H9 (cell line): ENCODE data around the gene ARHGDIA. TPM values are rescaled to one million over a fixed set of nuclear protein-coding genes. Genes with fewer than 3 reads are reported as not detected.

ENCODE experiments used
- DNase-seq: peaks from one replicate; pipeline ENCODE4 v3.0.0-alpha.2; 2017
- H2AFZ ChIP-seq: one replicate; pipeline ENCODE4 v1.6.1; 2013; ENCODE audit warnings: mild to moderate bottlenecking, low read length, control low read depth, moderate library complexity
- H2AK5ac ChIP-seq: 2 replicates; pipeline ENCODE4 v1.6.1; 2013; ENCODE audit warnings: low read length, control low read depth, mixed read lengths; ENCODE audit not compliant: insufficient read length
- H2BK120ac ChIP-seq: one replicate; pipeline ENCODE4 v1.6.1; 2013; ENCODE audit warnings: low read depth, mild to moderate bottlenecking, low read length, control low read depth, inconsistent platforms; ENCODE audit not compliant: poor library complexity, severe bottlenecking
- H2BK12ac ChIP-seq: 2 replicates; pipeline ENCODE4 v1.6.1; 2013; ENCODE audit warnings: low read length, control low read depth, mixed read lengths, low read depth; ENCODE audit not compliant: insufficient read length
- H2BK15ac ChIP-seq: 2 replicates; pipeline ENCODE4 v1.6.1; 2013; ENCODE audit warnings: low read depth, low read length, control low read depth
- H2BK20ac ChIP-seq: one replicate; pipeline ENCODE4 v1.6.1; 2013; ENCODE audit warnings: low read depth, mild to moderate bottlenecking, low read length, control low read depth, inconsistent platforms; ENCODE audit not compliant: poor library complexity, severe bottlenecking
- H2BK5ac ChIP-seq: 2 replicates; pipeline ENCODE4 v1.6.1; 2013; ENCODE audit warnings: low read length, control low read depth, mixed read lengths; ENCODE audit not compliant: insufficient read length
- H3K14ac ChIP-seq: 2 replicates; pipeline ENCODE4 v1.6.1; 2013; ENCODE audit warnings: low read length, control low read depth; ENCODE audit not compliant: insufficient read depth
- H3K18ac ChIP-seq: 2 replicates; pipeline ENCODE4 v1.6.1; 2013; ENCODE audit warnings: low read depth, mild to moderate bottlenecking, mixed read lengths, low read length, control low read depth; ENCODE audit not compliant: insufficient read length
- H3K23ac ChIP-seq: 2 replicates; pipeline ENCODE4 v1.6.1; 2013; ENCODE audit warnings: low read length, control low read depth, mixed read lengths, low read depth; ENCODE audit not compliant: insufficient read length
- H3K23me2 ChIP-seq: 2 replicates; pipeline ENCODE4 v1.6.1; 2013; ENCODE audit warnings: low read depth, mild to moderate bottlenecking, mixed read lengths, low read length, control low read depth; ENCODE audit not compliant: insufficient read length, poor library complexity, severe bottlenecking
- H3K27ac ChIP-seq: 2 replicates; pipeline ENCODE4 v1.5.1; 2013; ENCODE audit warnings: low read length, control low read depth, mixed read lengths, low read depth; ENCODE audit not compliant: insufficient read length
- H3K27me3 ChIP-seq: 2 replicates; pipeline ENCODE4 v1.6.1; 2013; ENCODE audit warnings: low read length, control low read depth, inconsistent platforms; ENCODE audit not compliant: insufficient read depth
- H3K4ac ChIP-seq: 2 replicates; pipeline ENCODE4 v1.6.1; 2013; ENCODE audit warnings: low read depth, mild to moderate bottlenecking, control low read depth, inconsistent platforms, low read length, moderate library complexity
- H3K4me1 ChIP-seq: 2 replicates; pipeline ENCODE4 v1.6.1; 2013; ENCODE audit warnings: low read length, control low read depth, inconsistent platforms; ENCODE audit not compliant: insufficient read depth
- H3K4me2 ChIP-seq: 2 replicates; pipeline ENCODE4 v1.6.1; 2013; ENCODE audit warnings: low read length, control low read depth, mixed read lengths; ENCODE audit not compliant: insufficient read length, insufficient read depth
- H3K56ac ChIP-seq: 2 replicates; pipeline ENCODE4 v1.6.1; 2013; ENCODE audit warnings: low read depth, mild to moderate bottlenecking, mixed read lengths, low read length, control low read depth; ENCODE audit not compliant: insufficient read length
- H3K79me1 ChIP-seq: 2 replicates; pipeline ENCODE4 v1.6.1; 2013; ENCODE audit warnings: low read depth, mild to moderate bottlenecking, moderate library complexity, low read length, control low read depth, inconsistent platforms; ENCODE audit not compliant: insufficient read depth, poor library complexity, severe bottlenecking
- H3K79me2 ChIP-seq: 2 replicates; pipeline ENCODE4 v1.6.1; 2013; ENCODE audit warnings: low read length, control low read depth, inconsistent platforms; ENCODE audit not compliant: insufficient read depth
- H3K9ac ChIP-seq: 2 replicates; pipeline ENCODE4 v1.6.1; 2013; ENCODE audit warnings: low read length, control low read depth, mixed read lengths; ENCODE audit not compliant: insufficient read length; ENCODE audit errors: extremely low read depth
- H3K9me3 ChIP-seq: one replicate; pipeline ENCODE4 v1.6.1; 2013; ENCODE audit warnings: low read depth, low read length, inconsistent platforms; ENCODE audit not compliant: control insufficient read depth
- H3T11ph ChIP-seq: one replicate; pipeline ENCODE4 v1.6.1; 2013; ENCODE audit warnings: mild to moderate bottlenecking, low read length, control low read depth, inconsistent platforms
- H4K20me1 ChIP-seq: one replicate; pipeline ENCODE4 v1.6.1; 2013; ENCODE audit not compliant: control insufficient read depth, insufficient read length, insufficient read depth
- H4K5ac ChIP-seq: 2 replicates; pipeline ENCODE4 v1.6.1; 2013; ENCODE audit warnings: low read depth, mild to moderate bottlenecking, mixed read lengths, low read length, control low read depth; ENCODE audit not compliant: insufficient read length
- H4K8ac ChIP-seq: replicated peaks from 2 replicates; pipeline ENCODE4 v1.6.1; 2013; ENCODE audit warnings: low read length, control low read depth, mixed read lengths, low read depth; ENCODE audit not compliant: insufficient read length
- H4K91ac ChIP-seq: 2 replicates; pipeline ENCODE4 v1.6.1; 2013; ENCODE audit warnings: low read depth, mild to moderate bottlenecking, moderate library complexity, mixed read lengths, low read length, control low read depth; ENCODE audit not compliant: insufficient read length
- H3K27ac Mint-ChIP-seq, 3 experiments: 2 replicates in 2 of 3; 3 replicates in 1 of 3; pipeline ENCODE4 v1.8.0; 2020 to 2021; ENCODE audit warnings: mixed read lengths in 3 of 3, mild to moderate bottlenecking in 1 of 3, moderate library complexity in 1 of 3
- H3K27me3 Mint-ChIP-seq: 2 replicates; pipeline ENCODE4 v1.8.0; 2021; ENCODE audit warnings: low read depth, mild to moderate bottlenecking, moderate library complexity, mixed read lengths
- H3K36me3 Mint-ChIP-seq, 3 experiments: 2 replicates in 2 of 3; 3 replicates in 1 of 3; pipeline ENCODE4 v1.8.0; 2020 to 2021; ENCODE audit warnings: low read depth in 3 of 3, mixed read lengths in 3 of 3; ENCODE audit not compliant: insufficient read depth in 1 of 3
- H3K4me1 Mint-ChIP-seq, 2 experiments: 2 replicates each; pipeline ENCODE4 v1.8.0; 2020; ENCODE audit warnings: mixed read lengths in 2 of 2
- H3K4me3 Mint-ChIP-seq, 2 experiments: 2 replicates in 1 of 2; 3 replicates in 1 of 2; pipeline ENCODE4 v1.8.0; 2020 to 2021; ENCODE audit warnings: mild to moderate bottlenecking in 2 of 2, mixed read lengths in 2 of 2, moderate library complexity in 1 of 2
- H3K9me3 Mint-ChIP-seq, 2 experiments: 2 replicates in 1 of 2; 3 replicates in 1 of 2; pipeline ENCODE4 v1.8.0; 2020; ENCODE audit warnings: mild to moderate bottlenecking in 2 of 2, mixed read lengths in 2 of 2, moderate library complexity in 1 of 2
- WGBS: extraction: QIAGEN DNeasy Blood & Tissue Kit; methylation state at CpG from one replicate; pipeline ENCODE4 v1.1.7; 2013; ENCODE audit warnings: missing lambda C conversion rate, low lambda C conversion rate, mixed read lengths; ENCODE audit not compliant: insufficient read length; ENCODE audit errors: extremely low coverage; 5-methylcytosine and 5-hydroxymethylcytosine counted together
- total RNA-seq: library from RNA; stranded (reverse); gene quantifications from 2 replicates; pipeline ENCODE4 v1.2.1, GENCODE V29; 2021
- TF ChIP-seq, protein P1 (sequence below): fragments of 200-600 bp; sonication (generic); conservative IDR thresholded peaks from 3 replicates; pipeline ENCODE4 v1.8.0; 2021; ENCODE audit warnings: antibody characterized with exemption, mild to moderate bottlenecking

Gene ARHGDIA
- total RNA-seq, 1 experiment from 2014 or later = 247 TPM

DNA sequence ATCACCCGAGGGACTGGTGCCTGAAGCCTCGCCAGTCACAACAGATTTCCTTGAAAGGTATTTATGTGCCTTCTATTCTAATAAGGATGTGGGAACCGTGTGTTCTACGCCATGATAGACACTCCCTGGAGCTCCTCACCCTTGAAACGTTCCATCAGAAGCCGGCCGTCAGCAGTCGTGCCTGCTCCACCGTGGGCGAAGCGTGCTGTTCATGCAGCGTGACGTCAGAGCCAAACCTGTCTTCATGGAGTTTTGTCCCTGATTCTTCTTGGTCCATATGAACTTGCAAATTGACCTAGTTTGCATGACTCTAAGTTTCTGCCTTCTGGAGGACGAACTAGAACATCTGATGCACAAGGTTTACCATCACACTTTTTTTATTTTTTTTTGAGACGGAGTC lies 31.8 kb downstream of the ARHGDIA start:
- H3K4ac ChIP-seq = no peak overlapping the region
- no peak overlapping the region for H3K14ac ChIP-seq
- H2BK20ac ChIP-seq = no peak overlapping the region
- H3K9ac ChIP-seq = no peak overlapping the region
- no peak overlapping the region for H3T11ph ChIP-seq
- Mint-ChIP-seq H3K4me3 (no peak overlapping the region), H3K4me1 (peaks cover 5 to 6% of the 10 kb centered on the region in 2 experiments; a peak in 3 of 4 replicates), H3K9me3 (no peaks in the 10 kb centered on the region), H3K36me3 (peaks cover 3 to 20% (median 16%) of the 10 kb centered on the region in 3 experiments; a peak in 6 of 7 replicates), H3K27me3 (no peaks in the 10 kb centered on the region; the same call in 1 of the 2 replicates), H3K27ac (peak overlapping the region in 1 of 3 experiments; percentile 36; a peak in 1 of 7 replicates)
- no peak overlapping the region for H2AFZ ChIP-seq
- no peaks in the 10 kb centered on the region for H3K79me1 ChIP-seq
- no peak overlapping the region for H2AK5ac ChIP-seq
- H3K56ac ChIP-seq = no peak overlapping the region
- no peak for DNase-seq
- H2BK5ac ChIP-seq = no peak overlapping the region
- H4K8ac ChIP-seq = no peak overlapping the region
- peaks cover 4% of the 10 kb centered on the region for H3K23me2 ChIP-seq
- no peak overlapping the region for H2BK120ac ChIP-seq
- no peak overlapping the region for H4K91ac ChIP-seq
- H3K23ac ChIP-seq = no peak overlapping the region
- TF ChIP-seq, protein P1, sequence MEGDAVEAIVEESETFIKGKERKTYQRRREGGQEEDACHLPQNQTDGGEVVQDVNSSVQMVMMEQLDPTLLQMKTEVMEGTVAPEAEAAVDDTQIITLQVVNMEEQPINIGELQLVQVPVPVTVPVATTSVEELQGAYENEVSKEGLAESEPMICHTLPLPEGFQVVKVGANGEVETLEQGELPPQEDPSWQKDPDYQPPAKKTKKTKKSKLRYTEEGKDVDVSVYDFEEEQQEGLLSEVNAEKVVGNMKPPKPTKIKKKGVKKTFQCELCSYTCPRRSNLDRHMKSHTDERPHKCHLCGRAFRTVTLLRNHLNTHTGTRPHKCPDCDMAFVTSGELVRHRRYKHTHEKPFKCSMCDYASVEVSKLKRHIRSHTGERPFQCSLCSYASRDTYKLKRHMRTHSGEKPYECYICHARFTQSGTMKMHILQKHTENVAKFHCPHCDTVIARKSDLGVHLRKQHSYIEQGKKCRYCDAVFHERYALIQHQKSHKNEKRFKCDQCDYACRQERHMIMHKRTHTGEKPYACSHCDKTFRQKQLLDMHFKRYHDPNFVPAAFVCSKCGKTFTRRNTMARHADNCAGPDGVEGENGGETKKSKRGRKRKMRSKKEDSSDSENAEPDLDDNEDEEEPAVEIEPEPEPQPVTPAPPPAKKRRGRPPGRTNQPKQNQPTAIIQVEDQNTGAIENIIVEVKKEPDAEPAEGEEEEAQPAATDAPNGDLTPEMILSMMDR = no peak
- H4K20me1 ChIP-seq = no peaks in the 10 kb centered on the region
- WGBS = no CpG with 5 or more reads among the region's 15 CpGs
- no peak overlapping the region for H4K5ac ChIP-seq
- H3K27ac ChIP-seq = no peak overlapping the region
- no peaks in the 10 kb centered on the region for H3K4me1 ChIP-seq
- H3K27me3 ChIP-seq = no peaks in the 10 kb centered on the region
- H3K4me2 ChIP-seq = no peak overlapping the region
- no peak overlapping the region for H2BK15ac ChIP-seq
- H3K9me3 ChIP-seq = no peaks in the 10 kb centered on the region
- H2BK12ac ChIP-seq = no peak overlapping the region
- H3K18ac ChIP-seq = no peak overlapping the region
- H3K79me2 ChIP-seq = peaks cover 2% of the 10 kb centered on the region; the same call in 1 of the 2 replicates
